ENCODE measurements around the gene HOXD9.

HOXD9 gene

DNA sequence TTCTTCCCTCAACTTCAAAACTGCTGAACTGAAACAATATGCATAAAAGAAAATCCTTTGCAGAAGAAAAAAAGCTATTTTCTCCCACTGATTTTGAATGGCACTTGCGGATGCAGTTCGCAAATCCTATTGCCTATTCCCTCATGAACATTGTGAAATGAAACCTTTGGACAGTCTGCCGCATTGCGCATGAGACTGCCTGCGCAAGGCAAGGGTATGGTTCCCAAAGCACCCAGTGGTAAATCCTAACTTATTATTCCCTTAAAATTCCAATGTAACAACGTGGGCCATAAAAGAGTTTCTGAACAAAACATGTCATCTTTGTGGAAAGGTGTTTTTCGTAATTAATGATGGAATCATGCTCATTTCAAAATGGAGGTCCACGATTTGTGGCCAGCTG lies 15.4 kb downstream of the HOXD9 start:
- DNase-seq (ENCODE audit: low read depth in 2 of 2), result no peak

DNA sequence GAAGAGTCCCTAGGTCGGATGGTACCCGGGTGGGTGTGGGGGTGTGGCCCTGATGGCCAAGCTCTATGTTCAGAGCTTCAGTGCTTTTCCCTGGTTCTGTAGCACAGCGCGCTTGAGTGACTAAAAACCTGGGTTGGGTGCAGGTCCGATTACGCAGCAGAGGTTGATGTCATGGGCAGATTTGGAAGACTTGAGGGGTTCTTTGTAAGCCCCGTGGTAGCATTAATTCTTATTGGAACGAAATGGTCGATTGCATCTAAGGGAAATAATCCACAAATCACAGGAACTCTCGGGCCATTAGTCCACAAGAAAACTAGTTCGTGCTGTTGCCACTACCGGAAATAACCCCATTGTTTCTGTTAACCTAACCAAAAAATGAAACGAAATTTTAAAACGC lies 16.0 kb downstream of the HOXD9 start:
- no peak for DNase-seq (ENCODE audit: low read depth in 2 of 2)

DNA sequence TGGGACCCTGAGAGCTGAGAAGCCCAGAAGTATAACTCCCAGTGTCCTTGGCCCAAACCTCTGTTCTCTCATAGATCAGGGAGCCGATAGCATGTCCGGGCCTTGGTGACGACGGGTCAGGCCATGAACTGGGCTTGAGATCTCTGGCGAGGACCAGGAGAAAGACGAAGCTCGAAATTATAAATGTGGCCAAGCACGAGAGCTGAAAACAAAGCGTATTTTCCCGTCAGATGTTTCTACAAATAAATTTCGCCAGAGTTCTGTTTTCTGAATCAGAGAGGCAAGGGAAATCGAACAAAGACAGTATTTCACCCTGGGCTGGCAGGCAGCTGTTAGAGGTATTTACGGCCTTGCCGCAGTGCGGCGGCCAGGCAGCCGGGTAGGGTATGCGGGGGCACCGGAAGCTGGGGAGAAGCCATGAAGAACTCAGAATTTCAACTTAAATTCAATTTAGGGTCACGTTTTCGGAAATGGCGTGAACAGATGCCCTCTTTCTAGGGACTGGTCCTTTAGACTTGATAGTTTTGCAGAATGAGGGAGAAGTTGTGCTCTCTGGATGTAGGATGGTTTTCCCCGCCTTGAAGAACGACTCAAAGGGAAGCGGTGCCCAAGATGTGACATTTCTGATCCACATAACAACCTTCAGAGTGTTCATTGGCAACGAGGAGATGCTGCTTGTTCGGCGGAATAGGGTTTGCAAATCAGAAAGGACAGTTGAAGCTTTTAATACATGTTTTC lies 16.6 kb downstream of the HOXD9 start:
- DNase-seq (ENCODE audit: low read depth in 2 of 2), result no peak

DNA sequence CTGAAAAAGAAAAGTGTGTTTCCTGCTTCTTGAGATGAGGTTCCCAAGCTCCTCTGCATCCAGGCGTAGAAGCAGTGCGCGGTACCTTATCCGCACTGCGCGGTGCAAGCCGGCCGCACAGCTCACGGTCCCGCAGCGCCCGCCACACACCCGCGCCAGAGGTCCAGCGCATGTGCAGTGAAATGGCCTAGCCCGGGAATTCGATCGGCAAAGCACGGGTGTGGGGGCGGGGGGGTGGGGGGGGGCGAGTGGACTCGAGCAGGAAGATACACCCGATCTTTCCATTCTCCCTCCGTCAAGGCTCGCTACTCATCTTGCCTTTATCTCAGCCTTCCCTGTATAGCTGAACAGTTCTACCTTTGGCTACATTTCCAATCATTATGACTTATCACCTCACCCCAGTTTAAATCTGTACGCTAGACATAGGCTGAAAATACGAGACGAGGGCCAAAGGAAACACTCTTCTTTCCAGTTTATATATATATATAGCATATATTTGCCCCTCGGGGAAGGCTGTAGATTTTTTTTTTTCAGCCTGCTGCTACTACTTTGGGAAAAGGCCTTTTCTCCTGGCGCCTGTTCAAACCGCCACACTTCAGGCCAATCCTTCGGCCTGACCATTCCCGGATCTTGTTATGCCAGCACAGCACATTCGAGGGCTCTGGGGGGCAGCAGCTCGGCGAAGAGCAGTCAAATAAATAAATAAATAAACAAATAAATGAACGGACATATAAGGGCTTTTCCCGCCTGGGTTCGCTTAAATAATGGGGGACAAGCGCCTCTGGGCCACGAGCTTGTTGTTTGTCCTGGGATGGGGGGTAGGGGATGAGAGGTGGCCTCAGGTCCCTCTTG lies 17.4 kb downstream of the HOXD9 start:
- no peak for DNase-seq (ENCODE audit: low read depth in 2 of 2)

DNA sequence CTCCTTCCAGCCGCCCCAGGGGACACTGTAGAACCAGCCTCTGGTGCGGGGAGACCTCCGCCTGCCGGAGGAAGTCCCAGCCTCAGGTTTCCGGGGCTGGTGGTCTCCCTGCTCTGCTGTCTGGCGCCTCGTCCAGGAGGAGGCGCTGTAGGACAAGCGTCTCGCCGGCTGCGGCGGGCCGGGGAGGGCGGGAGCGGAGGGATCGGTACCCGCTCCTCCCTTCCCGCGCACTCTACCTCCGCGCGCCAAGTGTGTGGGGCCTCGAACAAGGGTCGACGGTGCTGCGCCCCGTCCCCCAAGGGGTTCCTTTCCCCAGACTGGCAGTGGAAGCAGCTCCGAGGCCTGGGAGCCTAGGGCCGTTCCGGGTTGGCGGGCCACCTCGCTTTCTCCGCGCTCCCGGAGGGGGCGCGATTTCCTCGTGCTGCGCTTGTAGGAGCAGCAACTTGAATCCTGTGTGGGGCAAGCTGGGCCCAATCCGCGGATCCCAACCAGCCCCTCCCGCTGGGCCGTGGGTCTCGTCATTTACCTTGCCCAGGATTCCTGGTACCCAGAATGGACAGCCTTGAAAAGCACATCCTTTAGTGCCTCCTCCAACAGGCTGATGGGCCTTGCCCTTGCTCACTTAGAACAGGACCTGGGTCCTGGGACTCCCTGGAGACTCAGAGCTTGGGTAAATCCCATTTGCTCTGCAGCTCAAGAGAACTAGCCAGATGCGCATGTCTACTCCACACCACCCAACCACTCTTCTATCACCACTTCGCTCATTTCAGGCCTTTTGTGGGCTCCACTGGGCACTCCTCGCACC lies 18.2 kb downstream of the HOXD9 start:
- DNase-seq (ENCODE audit: low read depth in 2 of 2), result peak; percentile 14 to 19

DNA sequence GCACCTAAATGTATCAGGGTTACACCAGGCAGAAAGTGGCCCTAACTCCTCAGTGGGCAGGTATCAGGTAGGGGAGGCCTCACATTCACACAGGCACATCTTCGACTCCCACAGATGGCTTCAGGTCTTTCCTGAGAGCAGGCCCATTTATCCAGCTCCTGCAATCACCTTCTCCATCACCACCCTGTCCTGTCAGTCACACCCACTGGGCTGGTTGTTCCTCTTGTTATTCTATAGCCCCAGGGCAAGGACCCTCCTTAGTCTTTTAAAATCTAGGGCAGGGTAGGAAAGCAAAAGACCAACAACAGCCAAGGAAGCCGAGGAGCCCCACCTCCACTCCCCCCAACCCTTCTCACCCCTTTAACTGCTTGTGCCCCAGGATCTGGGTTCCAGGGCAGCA lies 19.8 kb downstream of the HOXD9 start:
- DNase-seq (ENCODE audit: low read depth in 2 of 2), result no peak

DNA sequence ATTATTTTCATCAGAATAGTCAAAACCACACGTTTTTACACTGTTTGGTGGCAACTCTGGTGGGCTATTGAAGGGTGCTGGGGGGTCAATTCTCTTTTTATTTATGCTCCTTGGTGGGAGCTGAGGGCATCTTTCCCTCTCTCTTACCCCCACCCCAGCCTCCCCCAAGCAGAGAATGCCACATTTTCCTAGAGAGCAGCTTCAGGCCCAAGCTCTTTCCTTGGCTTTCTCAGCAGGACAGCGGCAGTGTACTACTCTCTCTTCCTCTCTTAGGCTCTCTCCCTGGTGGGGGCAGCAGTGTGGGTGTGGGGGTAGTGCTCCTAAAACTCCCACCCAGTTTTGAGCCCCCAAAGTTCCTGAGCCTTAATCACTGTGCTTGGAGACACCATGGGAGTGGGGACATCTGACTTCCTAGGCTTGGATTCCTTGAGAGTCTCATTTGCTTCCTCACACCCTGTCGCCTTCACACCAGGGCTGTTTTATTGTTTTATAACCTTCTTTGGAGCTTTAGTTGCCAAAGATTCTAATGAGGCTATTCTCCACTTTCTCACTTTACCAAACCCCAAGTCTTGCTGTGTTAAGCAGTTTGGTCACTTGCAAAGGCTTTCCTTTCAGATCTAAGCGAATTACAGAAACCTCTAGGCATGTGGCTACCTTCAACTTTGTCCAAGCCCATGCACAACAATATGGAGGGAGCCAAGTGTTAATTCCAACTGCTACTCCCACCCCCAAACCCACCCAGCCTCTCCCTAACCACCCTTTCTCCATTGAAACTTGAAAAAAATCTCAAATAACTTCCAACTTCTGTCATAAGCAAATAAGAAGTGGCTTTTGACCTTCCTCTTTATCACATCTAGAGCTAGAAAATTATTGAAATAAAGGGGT lies 22.8 kb downstream of the HOXD9 start:
- DNase-seq (ENCODE audit: low read depth in 2 of 2), result no peak

DNA sequence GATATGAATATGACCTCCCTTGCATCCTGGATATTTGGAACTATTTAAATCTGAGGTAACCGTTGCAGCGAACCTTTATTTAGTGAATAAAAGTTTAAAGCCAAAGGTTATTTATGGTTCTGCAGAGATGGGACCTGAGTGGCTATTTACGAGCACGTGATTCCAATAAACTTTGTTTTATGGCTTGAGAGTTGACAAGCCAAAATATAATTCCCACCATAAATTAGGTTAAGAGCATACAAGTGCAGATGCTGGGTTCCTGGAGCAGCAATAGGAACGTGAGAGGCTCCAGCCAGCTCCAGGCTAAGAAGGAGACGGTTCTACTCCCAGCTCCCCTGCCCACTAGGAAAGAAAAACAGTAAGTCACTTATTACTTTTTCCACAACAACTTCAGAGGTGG lies 23.6 kb downstream of the HOXD9 start:
- DNase-seq (ENCODE audit: low read depth in 2 of 2), result no peak

DNA sequence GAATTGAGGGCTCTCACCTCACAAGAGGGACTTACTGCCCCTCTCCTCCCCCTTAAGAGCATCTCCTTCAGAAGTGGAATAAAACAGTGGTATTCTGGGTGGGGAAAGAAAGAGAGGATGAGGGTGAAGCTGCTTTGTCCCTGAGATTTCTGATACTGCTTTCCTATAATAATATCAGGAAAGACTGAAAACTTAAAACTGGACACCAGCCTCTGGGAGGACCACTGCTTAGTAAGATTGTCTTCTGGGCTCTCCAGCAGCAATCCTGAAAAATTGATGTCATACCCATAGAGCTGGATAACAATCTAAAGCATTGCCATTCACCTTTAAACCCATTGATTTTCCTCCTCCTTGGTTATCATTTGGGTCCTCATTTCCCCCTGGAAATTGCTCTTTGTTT lies 24.1 kb downstream of the HOXD9 start:
- no peak for DNase-seq (ENCODE audit: low read depth in 2 of 2)

DNA sequence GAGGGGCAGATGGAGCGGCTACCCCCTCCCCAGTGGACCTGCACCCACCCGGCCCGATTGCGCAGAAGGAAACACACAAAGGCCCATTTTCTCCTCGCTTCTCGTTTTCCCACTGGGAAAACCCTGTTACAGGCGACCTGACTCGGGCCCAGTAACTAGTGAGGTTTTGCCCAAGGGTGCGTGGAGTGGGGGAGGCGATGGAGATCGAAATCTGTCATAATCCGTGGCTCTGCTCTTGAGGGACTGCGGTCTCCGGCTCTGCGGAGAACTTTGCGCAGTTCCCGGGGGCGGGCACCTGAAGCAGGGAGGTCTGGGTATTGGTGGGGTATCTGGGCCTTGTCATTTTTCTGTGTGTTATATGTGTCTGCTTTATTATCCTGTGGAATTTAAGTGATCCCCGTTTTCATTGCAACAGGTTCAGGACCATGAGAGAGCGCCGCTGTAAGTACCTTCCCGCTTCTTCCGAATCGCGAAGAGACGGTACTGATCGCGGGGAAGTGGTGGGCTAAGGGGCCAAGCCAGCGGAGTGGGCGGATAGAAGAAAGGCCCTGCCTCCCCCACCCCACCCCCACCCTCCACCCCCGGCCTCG lies 24.8 kb downstream of the HOXD9 start:
- DNase-seq (ENCODE audit: low read depth in 2 of 2), result no peak

DNA sequence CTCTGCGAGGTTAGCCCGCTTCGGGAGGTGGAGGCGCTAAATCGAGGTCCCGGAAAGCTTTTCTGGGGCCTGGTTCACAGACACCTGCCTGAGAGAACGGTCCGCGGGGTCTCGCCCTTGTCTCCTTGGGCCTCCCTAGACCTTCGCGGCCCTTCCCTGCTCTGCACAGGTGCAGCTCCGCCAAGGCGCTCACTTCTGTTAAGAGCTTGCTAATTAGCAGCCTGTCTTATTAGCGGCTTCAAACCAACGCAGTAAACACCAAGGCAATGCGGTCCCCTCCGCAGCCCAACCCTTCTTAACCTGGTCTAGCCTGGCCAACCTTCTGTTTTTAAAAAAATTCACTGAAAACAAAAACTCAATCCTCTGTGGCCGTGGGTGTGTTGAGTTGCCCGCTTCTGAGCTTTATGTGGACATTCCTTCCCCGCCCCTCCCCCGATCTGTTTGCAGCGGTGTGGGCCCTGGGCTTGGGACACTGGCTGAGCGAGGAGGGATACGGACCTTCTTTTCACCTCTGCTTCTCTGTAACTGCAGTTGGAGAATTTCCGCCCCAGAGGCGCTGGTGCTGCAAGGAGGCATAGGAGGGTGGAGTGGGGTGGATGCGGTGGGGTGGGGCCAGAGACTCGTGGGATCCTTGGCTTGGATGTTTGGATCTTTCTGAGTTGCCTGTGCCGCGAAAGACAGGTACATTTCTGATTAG lies 25.4 kb downstream of the HOXD9 start:
- no peak for DNase-seq (ENCODE audit: low read depth in 2 of 2)

DNA sequence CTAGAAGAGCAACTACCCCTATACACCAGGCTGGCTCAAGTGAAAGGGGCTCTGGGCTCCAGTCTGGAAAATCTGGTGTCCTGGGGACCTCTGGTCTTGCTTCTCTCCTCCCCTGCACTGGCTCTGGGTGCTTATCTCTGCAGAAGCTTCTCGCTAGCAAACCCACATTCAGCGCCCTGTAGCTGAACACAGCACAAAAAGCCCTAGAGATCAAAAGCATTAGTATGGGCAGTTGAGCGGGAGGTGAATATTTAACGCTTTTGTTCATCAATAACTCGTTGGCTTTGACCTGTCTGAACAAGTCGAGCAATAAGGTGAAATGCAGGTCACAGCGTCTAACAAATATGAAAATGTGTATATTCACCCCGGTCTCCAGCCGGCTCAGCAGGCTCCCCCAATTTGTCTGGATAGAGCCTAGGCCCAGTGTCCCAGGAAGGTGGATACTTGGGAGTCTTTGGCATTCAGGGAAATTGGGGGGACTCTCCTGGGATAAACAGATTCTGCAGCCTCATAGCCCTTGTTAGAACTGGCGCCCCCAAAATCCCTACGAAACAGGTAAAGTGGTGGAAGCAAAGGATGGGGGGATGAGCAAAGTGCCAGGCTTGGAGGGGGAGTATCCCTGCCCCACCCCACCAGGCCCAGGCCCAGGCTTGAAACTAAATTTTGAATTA lies 26.4 kb downstream of the HOXD9 start:
- no peak for DNase-seq (ENCODE audit: low read depth in 2 of 2)

DNA sequence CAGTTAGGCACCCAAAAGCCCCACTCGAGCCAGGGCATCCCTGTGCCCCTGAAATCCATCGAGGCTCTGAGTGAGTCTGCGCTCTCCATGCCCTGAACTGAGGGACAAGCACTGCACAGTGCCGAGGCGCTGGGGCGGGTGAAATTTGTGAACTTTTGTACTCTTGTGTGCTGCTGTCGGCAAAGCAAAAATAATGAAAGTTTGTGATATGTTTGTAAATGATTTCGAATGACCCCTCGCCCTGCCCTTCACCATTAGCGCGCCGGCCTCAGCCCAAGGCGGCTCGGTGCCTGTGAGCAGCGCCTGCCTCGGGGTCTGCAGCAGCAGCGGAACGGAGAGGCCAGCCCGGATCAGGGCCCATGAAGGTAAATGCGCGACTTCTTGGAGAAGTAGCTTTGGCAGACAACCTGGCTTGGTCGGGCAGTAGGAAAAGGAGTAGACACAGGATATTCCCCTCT lies 27.0 kb downstream of the HOXD9 start:
- DNase-seq (ENCODE audit: low read depth in 2 of 2), result no peak

DNA sequence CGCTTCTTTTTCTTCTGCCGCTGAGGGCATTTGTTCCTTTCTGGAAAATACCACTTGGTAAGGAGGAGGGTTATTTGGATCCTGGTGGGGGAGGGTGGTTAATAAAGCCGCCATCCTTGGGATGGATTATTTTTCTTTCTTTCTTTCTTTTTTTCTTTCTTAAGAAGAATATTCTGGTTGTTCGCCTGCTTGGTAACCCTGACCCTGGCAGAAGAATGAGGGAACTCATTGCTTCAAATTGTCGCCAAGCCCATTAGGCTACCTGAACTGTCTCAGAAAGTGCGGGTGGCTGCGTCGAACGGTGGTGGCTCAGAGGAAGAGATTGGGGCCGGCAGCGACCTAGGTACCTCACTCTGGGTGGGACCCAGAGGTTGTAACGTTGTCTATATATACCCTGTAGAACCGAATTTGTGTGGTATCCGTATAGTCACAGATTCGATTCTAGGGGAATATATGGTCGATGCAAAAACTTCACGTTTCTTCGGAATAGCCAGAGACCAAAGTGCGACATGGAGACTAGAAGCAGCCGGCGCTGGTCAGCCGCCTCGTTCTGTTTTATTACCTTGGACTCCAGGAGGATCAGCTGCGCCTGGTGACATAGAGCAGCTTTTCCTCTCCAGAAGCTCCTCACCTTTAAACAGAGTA lies 27.5 kb downstream of the HOXD9 start:
- DNase-seq (ENCODE audit: low read depth in 2 of 2), result no peak

DNA sequence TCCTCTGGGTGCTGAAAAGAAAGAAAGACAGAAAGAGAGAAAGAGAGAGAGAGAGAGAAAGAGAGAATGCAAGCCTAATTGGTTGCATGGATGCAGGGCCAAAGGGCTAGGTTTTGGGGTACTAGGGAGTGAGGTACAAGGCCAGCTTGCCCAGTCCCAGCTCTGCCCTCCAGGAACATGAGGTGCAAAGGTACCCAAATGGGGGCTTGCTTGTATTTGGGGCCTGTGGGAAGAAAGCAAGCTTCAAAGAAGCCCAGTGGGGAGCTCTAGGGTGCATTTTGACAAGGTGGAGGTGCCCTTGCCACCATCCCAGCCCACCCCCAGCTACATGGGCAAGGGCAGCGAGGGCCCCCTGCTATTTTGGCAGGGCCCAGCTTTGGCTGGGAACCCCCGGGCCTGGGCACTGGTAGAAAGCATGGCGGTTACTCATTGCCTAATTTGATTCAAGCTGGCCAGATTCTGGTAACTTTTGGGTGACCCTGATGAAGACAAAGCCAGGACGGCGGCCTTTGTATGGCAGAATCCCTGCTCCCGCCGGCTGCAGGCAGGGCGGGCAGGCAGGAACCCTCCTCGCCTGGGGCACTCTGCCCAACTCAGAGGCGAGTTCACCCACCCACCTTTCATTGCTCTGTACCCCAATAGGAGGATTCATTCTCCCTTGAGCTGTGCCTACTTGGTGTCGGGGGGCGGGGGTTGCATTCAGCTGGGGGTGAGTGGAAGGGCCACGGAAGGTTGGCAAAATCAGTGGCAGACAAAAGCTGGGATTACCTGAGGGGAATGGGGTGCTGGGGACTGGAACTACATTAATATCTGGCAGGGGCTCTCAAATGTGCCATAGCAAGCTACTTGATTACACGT lies 28.3 kb downstream of the HOXD9 start:
- no peak for DNase-seq (ENCODE audit: low read depth in 2 of 2)

DNA sequence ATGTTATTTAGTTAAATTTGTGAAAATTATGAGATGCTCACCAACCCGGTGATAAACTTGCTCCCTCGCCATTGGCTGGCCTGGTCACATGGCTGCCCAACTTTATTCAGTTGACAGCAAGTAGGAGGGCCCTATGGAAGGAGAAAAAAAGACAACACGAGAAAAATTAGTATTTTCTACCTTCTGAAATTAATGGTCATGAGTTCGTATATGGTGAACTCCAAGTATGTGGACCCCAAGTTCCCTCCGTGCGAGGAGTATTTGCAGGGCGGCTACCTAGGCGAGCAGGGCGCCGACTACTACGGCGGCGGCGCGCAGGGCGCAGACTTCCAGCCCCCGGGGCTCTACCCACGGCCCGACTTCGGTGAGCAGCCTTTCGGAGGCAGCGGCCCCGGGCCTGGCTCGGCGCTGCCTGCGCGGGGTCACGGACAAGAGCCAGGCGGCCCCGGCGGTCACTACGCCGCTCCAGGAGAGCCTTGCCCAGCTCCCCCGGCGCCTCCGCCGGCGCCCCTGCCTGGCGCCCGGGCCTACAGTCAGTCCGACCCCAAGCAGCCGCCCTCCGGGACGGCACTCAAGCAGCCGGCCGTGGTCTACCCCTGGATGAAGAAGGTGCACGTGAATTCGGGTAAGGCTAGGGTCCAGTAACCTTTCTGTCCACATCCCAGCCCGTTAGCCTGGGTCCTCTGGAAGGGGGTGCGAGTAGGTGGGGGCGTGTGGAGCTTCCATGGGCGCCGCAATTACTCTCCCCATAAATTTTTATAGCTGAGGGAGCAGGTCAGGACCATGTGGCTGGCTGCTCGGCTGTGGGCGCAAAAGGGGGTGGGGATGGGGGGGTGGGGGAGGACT lies 29.1 kb downstream of the HOXD9 start, which contains the start of gene HOXD4:
HOXD4 (plus strand) TSS at position 109 of the 846 bp plus-strand sequence; CDS start at position 193, 84 bp downstream.
- no peak for DNase-seq (ENCODE audit: low read depth in 2 of 2)

Data from activated CD8-positive, alpha-beta memory T cell treated with anti-CD3 and anti-CD28 coated beads for 4 hours (primary cell).